GM12878 (cell line): ENCODE measurements around the gene CACUL1. TPM values are rescaled to one million over a fixed set of nuclear protein-coding genes. Genes with fewer than 3 reads are reported as not detected.

ENCODE experiments used
- ATAC-seq: fragments of 200-7000 bp; cut with Tn5 transposase; 3 replicates; pipeline ENCODE4 v1.9.1; 2020; ENCODE audit warnings: mild to moderate bottlenecking, moderate library complexity
- BruUV-seq: library from RNA; stranded (reverse); fragments of 400-500 nt; replicated peaks from 2 replicates; lab custom pipeline; 2021; lab: Mats Ljungman, UMichigan
- CTCF ChIA-PET: fragments of 300-600 bp; sonication (Branson Sonifier 250); formaldehyde crosslinking; extraction: SDS; loops from one replicate; lab custom pipeline; 2021; ENCODE audit warnings: inconsistent platforms; lab: Yijun Ruan, JAX
- POLR2A ChIA-PET: fragments of 350-600 bp; formaldehyde crosslinking; extraction: SDS; loops from one replicate; lab custom pipeline; 2021; ENCODE audit warnings: inconsistent platforms; lab: Charles Lee
- RAD21 ChIA-PET: fragments of 300-600 bp; sonication (Branson Sonifier 250); formaldehyde crosslinking; loops from one replicate; lab custom pipeline; 2023; ENCODE audit warnings: antibody characterized with exemption; ENCODE audit not compliant: unreplicated experiment; lab: Charles Lee
- SMC1A ChIA-PET: fragments of 300-600 bp; sonication (Branson Sonifier 250); formaldehyde crosslinking; loops from one replicate; lab custom pipeline; 2023; ENCODE audit not compliant: unreplicated experiment, uncharacterized antibody; lab: Charles Lee
- DNase-seq: peaks from one replicate; pipeline ENCODE4 v3.0.0-alpha.2; 2011; ENCODE audit warnings: low read depth, low spot score
- FAIRE-seq: peaks from 3 replicates; lab custom pipeline; 2011; peaks lifted over from hg19 to GRCh38; lab: Jason Lieb, UNC
- H2AFZ ChIP-seq: 2 replicates; pipeline ENCODE4 v1.6.0; 2011; ENCODE audit warnings: low read depth, low read length, control low read depth; ENCODE audit not compliant: control insufficient read depth
- H3K27ac ChIP-seq: 2 replicates; pipeline ENCODE4 v1.5.1; 2011; ENCODE audit warnings: control low read depth; ENCODE audit not compliant: control insufficient read depth, insufficient read depth
- H3K27me3 ChIP-seq, 2 experiments: replicated peaks in 1 of 2; 2 replicates each; pipeline versions ENCODE4 v1.6.0 to v1.6.1; 2011; ENCODE audit warnings: low read length in 1 of 2; ENCODE audit not compliant: control insufficient read depth in 2 of 2, insufficient read depth in 2 of 2
- H3K36me3 ChIP-seq, 2 experiments: 2 replicates each; pipeline ENCODE4 v1.5.1; 2011; ENCODE audit warnings: low read length in 1 of 2; ENCODE audit not compliant: control insufficient read depth in 2 of 2, insufficient read depth in 2 of 2
- H3K4me1 ChIP-seq: 2 replicates; pipeline ENCODE4 v1.6.1; 2011; ENCODE audit warnings: mild to moderate bottlenecking, low read length, moderate library complexity, mixed read lengths; ENCODE audit not compliant: control insufficient read depth, insufficient read depth
- H3K4me2 ChIP-seq: 2 replicates; pipeline ENCODE4 v1.6.0; 2011; ENCODE audit warnings: control low read depth; ENCODE audit not compliant: control insufficient read depth, insufficient read depth
- H3K4me3 ChIP-seq: fragments of 200-600 bp; sonication (generic); 2 replicates; pipeline ENCODE4 v1.5.1; 2016
- H3K79me2 ChIP-seq: 2 replicates; pipeline ENCODE4 v1.6.0; 2011; ENCODE audit warnings: low read length; ENCODE audit not compliant: control insufficient read depth, insufficient read depth
- H3K9ac ChIP-seq: 2 replicates; pipeline ENCODE4 v1.8.0; 2011; ENCODE audit warnings: low read length, control low read depth, mixed read lengths; ENCODE audit not compliant: control insufficient read depth, insufficient read depth
- H3K9me3 ChIP-seq: replicated peaks from 3 replicates; pipeline ENCODE4 v1.5.1; 2011; ENCODE audit warnings: mild to moderate bottlenecking, low read length; ENCODE audit not compliant: control insufficient read depth, insufficient read depth
- H4K20me1 ChIP-seq: 2 replicates; pipeline ENCODE4 v1.6.0; 2011; ENCODE audit not compliant: control insufficient read depth, insufficient read depth
- BRCA1 ChIP-seq: IDR thresholded peaks from 2 replicates; pipeline ENCODE4 v1.6.1; 2011; ENCODE audit warnings: low read depth, low read length, improper control_type of control experiment
- CBFB ChIP-seq: IDR thresholded peaks from 2 replicates; pipeline ENCODE4 v1.6.1; 2016; ENCODE audit warnings: antibody characterized with exemption, low read depth
- CHD1 ChIP-seq: IDR thresholded peaks from 2 replicates; pipeline ENCODE4 v1.6.1; 2012; ENCODE audit warnings: low read depth, low read length, improper control_type of control experiment
- CHD2 ChIP-seq: IDR thresholded peaks from 2 replicates; pipeline ENCODE4 v1.6.1; 2011; ENCODE audit warnings: low read depth, low read length, improper control_type of control experiment, borderline replicate concordance
- HCFC1 ChIP-seq: fragments of 150-350 bp; IDR thresholded peaks from 2 replicates; pipeline ENCODE4 v1.6.1; 2014; ENCODE audit warnings: low read length
- HDGF ChIP-seq: fragments of 450-650 bp; IDR thresholded peaks from 2 replicates; pipeline ENCODE4 v1.6.1; 2016; ENCODE audit warnings: antibody characterized with exemption
- HSF1 ChIP-seq: fragments of 150-350 bp; IDR thresholded peaks from 2 replicates; pipeline ENCODE4 v1.6.1; 2014; ENCODE audit warnings: mild to moderate bottlenecking, low read depth, low read length
- LARP7 ChIP-seq: fragments of 450-650 bp; IDR thresholded peaks from 2 replicates; pipeline ENCODE4 v1.6.1; 2017; ENCODE audit warnings: mild to moderate bottlenecking
- MTA2 ChIP-seq: fragments of 450-650 bp; IDR thresholded peaks from 2 replicates; pipeline ENCODE4 v1.6.1; 2016; ENCODE audit warnings: low read depth, mild to moderate bottlenecking, moderate library complexity
- NR2F1 ChIP-seq: fragments of 450-650 bp; conservative IDR thresholded peaks from 2 replicates; pipeline ENCODE4 v1.6.1; 2017; ENCODE audit warnings: mild to moderate bottlenecking
- PAX5 ChIP-seq: IDR thresholded peaks from 2 replicates; pipeline ENCODE4 v1.6.1; 2011; ENCODE audit warnings: low read depth, low read length, borderline replicate concordance
- PAX8 ChIP-seq: fragments of 450-650 bp; IDR thresholded peaks from 2 replicates; pipeline ENCODE4 v1.6.1; 2017; ENCODE audit warnings: mild to moderate bottlenecking, moderate library complexity
- PML ChIP-seq: IDR thresholded peaks from 2 replicates; pipeline ENCODE4 v1.6.1; 2012; ENCODE audit warnings: low read length, inconsistent platforms
- RCOR1 ChIP-seq: conservative IDR thresholded peaks from 2 replicates; pipeline ENCODE4 v1.6.1; 2012; ENCODE audit warnings: low read depth, low read length, improper control_type of control experiment
- SIN3A ChIP-seq: IDR thresholded peaks from 2 replicates; pipeline ENCODE4 v1.6.1; 2012; ENCODE audit warnings: low read depth, low read length, improper control_type of control experiment
- SMAD5 ChIP-seq: IDR thresholded peaks from 2 replicates; pipeline ENCODE4 v1.6.1; 2016; ENCODE audit warnings: antibody characterized with exemption, low read depth
- USF1 ChIP-seq: IDR thresholded peaks from 2 replicates; pipeline ENCODE4 v1.6.1; 2011; ENCODE audit warnings: borderline replicate concordance, low read depth, mild to moderate bottlenecking, moderate library complexity, mixed read lengths, low read length; ENCODE audit not compliant: insufficient read depth; ENCODE audit errors: extremely low read length
- YY1 ChIP-seq: IDR thresholded peaks from 2 replicates; pipeline ENCODE4 v1.6.1; 2011; ENCODE audit warnings: low read depth, mild to moderate bottlenecking, low read length
- ZNF384 ChIP-seq: IDR thresholded peaks from 2 replicates; pipeline ENCODE4 v1.6.1; 2012; ENCODE audit warnings: low read depth, mild to moderate bottlenecking, low read length, improper control_type of control experiment, borderline replicate concordance
- ZNF622 ChIP-seq: fragments of 450-650 bp; IDR thresholded peaks from 2 replicates; pipeline ENCODE4 v1.6.1; 2017; ENCODE audit warnings: mild to moderate bottlenecking, inconsistent platforms
- ZSCAN29 ChIP-seq: fragments of 450-650 bp; IDR thresholded peaks from 2 replicates; pipeline ENCODE4 v1.6.1; 2017; ENCODE audit warnings: mild to moderate bottlenecking, moderate library complexity
- WGBS: methylation state at CpG from one replicate; pipeline ENCODE4 v1.1.6; 2016; ENCODE audit warnings: low lambda C conversion rate; ENCODE audit not compliant: insufficient replicate concordance, insufficient coverage; ENCODE audit errors: missing lambda C conversion rate; 5-methylcytosine and 5-hydroxymethylcytosine counted together
- in situ Hi-C: fragments of 300-500 bp; cut with MboI; formaldehyde crosslinking; loops from 9 replicates; pipeline ENCODE4 v1.14.3; 2018; ENCODE audit warnings: mixed read lengths
- intact Hi-C: fragments of 100-400 bp; cut with micrococcal nuclease; formaldehyde crosslinking; loops from one replicate; pipeline ENCODE4 v1.14.2; 2022; ENCODE audit not compliant: unreplicated experiment
- polyA plus RNA-seq, 11 experiments: library from polyadenylated mRNA; depleted of rRNA in 4 of 11; unstranded in 6 of 11; stranded (reverse) in 5 of 11; fragments of >200 nt; fragmentation: Nextera tagmentation in 4 of 11; fragmentation: Illumina TruSeq in 1 of 11; extraction: Ambion mirVana in 4 of 11; extraction: Trizol in 1 of 11; gene quantifications; 1 replicate in 1 of 11; 2 replicates in 10 of 11; pipeline versions ENCODE4 v1.2.1 to v1.2.3, GENCODE V29; 2011 to 2016; ENCODE audit warnings: inconsistent platforms in 2 of 11, missing spikeins in 2 of 11, low read depth in 1 of 11
- total RNA-seq, 4 experiments: library from RNA; depleted of rRNA in 3 of 4; stranded (reverse); fragments of >200 nt in 3 of 4; fragmentation: Illumina TruSeq in 1 of 4; extraction: Trizol in 1 of 4; gene quantifications; 2 replicates each; pipeline versions ENCODE4 v1.2.1 to v1.2.3, GENCODE V29; 2013 to 2021

CACUL1 gene
- total and polyA plus RNA-seq, 10 of the 15 experiments (the other 5 are each of a cell fraction or from before 2014, with no cell fraction given) = 7.4 to 23.2 (median 13.0) TPM

- CTCF ChIA-PET = no interaction called here
These were observed 18.3 kb upstream of the CACUL1 start for GRCh38 chr10:118773041-118773440.

GRCh38 chr10:118771976-118772375, 17.2 kb upstream of the CACUL1 start:
- Histone ChIP-seq H4K20me1 (no peaks in the 10 kb centered on the region), H3K27ac (no peak overlapping the region), H3K9ac (no peak overlapping the region), H2AFZ (no peak overlapping the region), H3K4me2 (no peak overlapping the region), H3K36me3 (no peaks in the 10 kb centered on the region), H3K79me2 (no peaks in the 10 kb centered on the region), H3K9me3 (no peaks in the 10 kb centered on the region; the same call in 2 of the 3 replicates), H3K4me3 (no peak overlapping the region), H3K27me3 (no peaks in the 10 kb centered on the region), H3K4me1 (no peaks in the 10 kb centered on the region)
- TF ChIP-seq PAX5 = no peak
- no peak for TF ChIP-seq SMAD5
- TF ChIP-seq ZNF384 = no peak
- TF ChIP-seq PAX8 = no peak
- TF ChIP-seq LARP7 = no peak
- TF ChIP-seq BRCA1 = no peak
- no peak for TF ChIP-seq CHD2
- no peak for TF ChIP-seq RCOR1
- no peak for TF ChIP-seq ZSCAN29
- TF ChIP-seq HCFC1 = no peak
- TF ChIP-seq HSF1 = no peak
- TF ChIP-seq HDGF = no peak
- TF ChIP-seq CBFB = no peak
- TF ChIP-seq USF1 = no peak
- TF ChIP-seq NR2F1 = no peak
- TF ChIP-seq ZNF622 = no peak
- no peak for TF ChIP-seq YY1
- TF ChIP-seq SIN3A = no peak
- no peak for TF ChIP-seq PML
- intact Hi-C loops = no loop called here
- POLR2A ChIA-PET = no interaction called here
- CTCF ChIA-PET = interaction anchor here (0.6 to 0.7 kb wide), 2 partner anchors 12 to 285 kb away, joined by 3 to 4 read pairs; no protein-coding TSS in a partner anchor
- BruUV-seq = no TSS peak
- DNase-seq = no peak
- FAIRE-seq = no peak
- SMC1A ChIA-PET = no interaction called here
- no peak for ATAC-seq
- WGBS = 56% methylated on average over 3 of the region's 3 CpGs
- RAD21 ChIA-PET = no interaction called here
- in situ Hi-C loops = no loop called here

More at GRCh38 chr10:118773041-118773440, 18.3 kb upstream of the CACUL1 start:
- ATAC-seq (no peak), FAIRE-seq (no peak), DNase-seq (no peak)
- Histone ChIP-seq H4K20me1 (no peaks in the 10 kb centered on the region), H3K79me2 (no peaks in the 10 kb centered on the region), H3K9me3 (no peaks in the 10 kb centered on the region; the same call in 2 of the 3 replicates), H3K4me3 (no peak overlapping the region), H3K27ac (no peak overlapping the region), H2AFZ (no peak overlapping the region), H3K36me3 (no peaks in the 10 kb centered on the region), H3K4me1 (no peaks in the 10 kb centered on the region), H3K4me2 (no peak overlapping the region), H3K27me3 (no peaks in the 10 kb centered on the region), H3K9ac (no peak overlapping the region)
- SMC1A ChIA-PET = no interaction called here
- RAD21 ChIA-PET = no interaction called here
- POLR2A ChIA-PET = no interaction called here
- TF ChIP-seq MTA2 (no peak), CHD1 (no peak)
- 9% methylated on average over 4 of the region's 4 CpGs for WGBS
- intact Hi-C loops (no loop called here), in situ Hi-C loops (no loop called here)
- BruUV-seq = no TSS peak
